H7 (cell line): Measurements from ENCODE around the gene PNPO. TPM values are rescaled to one million over a fixed set of nuclear protein-coding genes. Genes with fewer than 3 reads are reported as not detected.
A peak's percentile ranks its signal among the peaks of the same experiment; 100 is the strongest.

Experiments used
- DNase-seq: peaks from one replicate; pipeline ENCODE4 v3.0.0; 2012
- H3K27me3 ChIP-seq: 2 replicates; pipeline ENCODE4 v1.6.0; 2011; ENCODE audit warnings: mild to moderate bottlenecking, low read length; ENCODE audit not compliant: control insufficient read depth, insufficient read depth
- H3K36me3 ChIP-seq: replicated peaks from 2 replicates; pipeline ENCODE4 v1.5.1; 2011; ENCODE audit warnings: low read length; ENCODE audit not compliant: control insufficient read depth, insufficient read depth
- H3K4me3 ChIP-seq: 2 replicates; pipeline ENCODE4 v1.5.1; 2011; ENCODE audit warnings: low read depth, mild to moderate bottlenecking, control low read depth, low read length, moderate library complexity; ENCODE audit not compliant: insufficient read depth
- total RNA-seq: library from RNA; depleted of rRNA; stranded (reverse); fragments of >200 nt; shearing (Covaris generic); gene quantifications from 2 replicates; pipeline ENCODE4 v1.2.3, GENCODE V29; 2014

PNPO gene
- total RNA-seq, 1 experiment from 2014 or later, result 8.9 TPM

GRCh38 chr17:47967607-47968252 is 26.4 kb downstream of the PNPO start:
- H3K27me3 ChIP-seq, result no peaks in the 10 kb centered on the region
- H3K36me3 ChIP-seq, result no peaks in the 10 kb centered on the region
- DNase-seq, result no peak
- no peak overlapping the region for H3K4me3 ChIP-seq

GRCh38 chr17:47968836-47969235 is 27.5 kb downstream of the PNPO start:
- no peak overlapping the region for H3K4me3 ChIP-seq
- no peaks in the 10 kb centered on the region; the same call in 1 of the 2 replicates for H3K36me3 ChIP-seq
- no peaks in the 10 kb centered on the region for H3K27me3 ChIP-seq
- DNase-seq, result no peak

GRCh38 chr17:47969930-47970724 is 28.8 kb downstream of the PNPO start:
- H3K27me3 ChIP-seq, result no peaks in the 10 kb centered on the region

GRCh38 chr17:47970725-47971499 is 29.5 kb downstream of the PNPO start, which contains the start of gene CDK5RAP3:
CDK5RAP3 (plus strand) TSS chr17:47971113; CDS start chr17:47971147, 34 bp downstream.
- peak; percentile 99 for DNase-seq
- H3K4me3 ChIP-seq, result peak within 1 kb of the TSS; percentile 89
- peaks cover 9% of the 10 kb centered on the region for H3K36me3 ChIP-seq
- H3K27me3 ChIP-seq, result no peaks in the 10 kb centered on the region

More at GRCh38 chr17:47969930-47970724, 28.8 kb downstream of the PNPO start:
- Histone ChIP-seq H3K36me3 (peaks cover 4% of the 10 kb centered on the region), H3K4me3 (peak overlapping the region; percentile 4; the same call in 1 of the 2 replicates)
- DNase-seq, result no peak

GRCh38 chr17:47973541-47973940 is 32.2 kb downstream of the PNPO start:
- peaks cover 15% of the 10 kb centered on the region for H3K36me3 ChIP-seq
- H3K4me3 ChIP-seq, result no peak overlapping the region
- no peaks in the 10 kb centered on the region for H3K27me3 ChIP-seq
- no peak for DNase-seq

- H3K36me3 ChIP-seq, result peaks cover 26% of the 10 kb centered on the region
- peak; percentile 70 for DNase-seq
- H3K27me3 ChIP-seq, result no peaks in the 10 kb centered on the region
- no peak overlapping the region for H3K4me3 ChIP-seq
Measured at GRCh38 chr17:47975189-47975822, 33.9 kb downstream of the PNPO start.

- H3K36me3 ChIP-seq, result peaks cover 30% of the 10 kb centered on the region
- no peaks in the 10 kb centered on the region for H3K27me3 ChIP-seq
- H3K4me3 ChIP-seq, result no peak overlapping the region
- DNase-seq, result no peak
Measured at GRCh38 chr17:47975823-47976205, 34.4 kb downstream of the PNPO start.

- Histone ChIP-seq H3K4me3 (no peak overlapping the region), H3K36me3 (peaks cover 35% of the 10 kb centered on the region), H3K27me3 (no peaks in the 10 kb centered on the region)
- peak; percentile 97 for DNase-seq
Measured at GRCh38 chr17:47978324-47978723, 37.0 kb downstream of the PNPO start.

GRCh38 chr17:47980541-47980940 is 39.2 kb downstream of the PNPO start:
- Histone ChIP-seq H3K4me3 (no peak overlapping the region), H3K36me3 (peaks cover 28% of the 10 kb centered on the region), H3K27me3 (no peaks in the 10 kb centered on the region)
- no peak for DNase-seq

GRCh38 chr17:47981462-47981861 is 40.1 kb downstream of the PNPO start:
- Histone ChIP-seq H3K36me3 (peaks cover 23% of the 10 kb centered on the region), H3K4me3 (no peak overlapping the region), H3K27me3 (no peaks in the 10 kb centered on the region)
- no peak for DNase-seq

- Histone ChIP-seq H3K27me3 (no peaks in the 10 kb centered on the region), H3K36me3 (peaks cover 23% of the 10 kb centered on the region), H3K4me3 (no peak overlapping the region)
- DNase-seq, result no peak
Measured at GRCh38 chr17:47982091-47982617, 40.8 kb downstream of the PNPO start.

- H3K27me3 ChIP-seq, result no peaks in the 10 kb centered on the region
- H3K36me3 ChIP-seq, result peaks cover 20% of the 10 kb centered on the region
- DNase-seq, result no peak
- no peak overlapping the region for H3K4me3 ChIP-seq
Measured at GRCh38 chr17:47982645-47983390, 41.4 kb downstream of the PNPO start.

GRCh38 chr17:47983492-47984223 is 42.3 kb downstream of the PNPO start:
- no peak for DNase-seq
- Histone ChIP-seq H3K27me3 (no peaks in the 10 kb centered on the region), H3K36me3 (peaks cover 19% of the 10 kb centered on the region), H3K4me3 (no peak overlapping the region)
